K562 (cell line): Measurements from ENCODE around the gene ZNF701. TPM values are rescaled to one million over a fixed set of nuclear protein-coding genes. Genes with fewer than 3 reads are reported as not detected.

Experiments
- ATAC-seq: fragments of 200-7000 bp; cut with Tn5 transposase; 3 replicates; pipeline ENCODE4 v1.9.1; 2020; ENCODE audit warnings: moderate library complexity
- BruUV-seq: library from RNA; stranded (reverse); fragments of 400-500 nt; replicated peaks from 2 replicates; lab custom pipeline; 2021; lab: Mats Ljungman, UMichigan
- CTCF ChIA-PET: fragments of 300-600 bp; formaldehyde crosslinking; extraction: SDS; loops from one replicate; lab custom pipeline; 2021; ENCODE audit warnings: low intra/inter-chr PET ratio; lab: Yijun Ruan, JAX
- POLR2A ChIA-PET: fragments of 300-600, 350-650 bp; sonication (Branson Sonifier 250); formaldehyde crosslinking; extraction: SDS; loops from one replicate; lab custom pipeline; 2021; ENCODE audit warnings: antibody characterized with exemption, inconsistent platforms; lab: Yijun Ruan, JAX
- DNase-seq, 4 experiments: peaks; one replicate each; pipeline versions ENCODE4 v3.0.0 to v3.0.0-alpha.2; 2011 to 2018; ENCODE audit warnings: low spot score in 3 of 4, mixed read lengths in 3 of 4; ENCODE audit errors: extremely low read depth in 1 of 4
- FAIRE-seq: peaks from 2 replicates; lab custom pipeline; 2011; peaks lifted over from hg19 to GRCh38; lab: Jason Lieb, UNC
- H2AFZ ChIP-seq: 2 replicates; pipeline ENCODE4 v1.6.0; 2011; ENCODE audit warnings: low read depth, low read length, control low read depth, inconsistent platforms
- H3K27ac ChIP-seq: fragments of 200-600 bp; 3 replicates; pipeline ENCODE4 v1.8.0; 2011; ENCODE audit warnings: low read depth, mild to moderate bottlenecking, control low read depth, inconsistent platforms, low read length, moderate library complexity, mixed read lengths; ENCODE audit errors: extremely low read depth
- H3K27me3 ChIP-seq, 2 experiments: fragments of 300-600 bp in 1 of 2; 2 replicates in 1 of 2; 3 replicates in 1 of 2; pipeline versions ENCODE4 v1.6.0 to v1.8.0; 2011; ENCODE audit warnings: inconsistent platforms in 2 of 2, low read length in 2 of 2, mild to moderate bottlenecking in 1 of 2, mixed read lengths in 1 of 2, moderate library complexity in 1 of 2; ENCODE audit not compliant: control insufficient read depth in 2 of 2, insufficient read depth in 2 of 2
- H3K36me3 ChIP-seq: fragments of 300-600 bp; 3 replicates; pipeline ENCODE4 v1.8.0; 2011; ENCODE audit warnings: mild to moderate bottlenecking, low read length, inconsistent platforms; ENCODE audit not compliant: control insufficient read depth, insufficient read depth
- H3K4me1 ChIP-seq, 2 experiments: fragments of 200-600 bp in 1 of 2; replicated peaks in 1 of 2; 2 replicates in 1 of 2; 3 replicates in 1 of 2; pipeline versions ENCODE4 v1.5.1 to v1.8.0; 2011; ENCODE audit warnings: inconsistent platforms in 2 of 2, low read length in 2 of 2, mild to moderate bottlenecking in 1 of 2, mixed read lengths in 1 of 2, moderate library complexity in 1 of 2; ENCODE audit not compliant: control insufficient read depth in 2 of 2, insufficient read depth in 2 of 2
- H3K4me2 ChIP-seq: 2 replicates; pipeline ENCODE4 v1.6.1; 2011; ENCODE audit warnings: low read length, control low read depth, inconsistent platforms, mixed read lengths; ENCODE audit not compliant: insufficient read depth
- H3K4me3 ChIP-seq: fragments of 200-600 bp; sonication (generic), shearing (Covaris generic); 2 replicates; pipeline ENCODE4 v1.5.1; 2016; ENCODE audit warnings: control low read depth, inconsistent platforms
- H3K79me2 ChIP-seq: fragments of 200-600 bp; 3 replicates; pipeline ENCODE4 v1.8.0; 2011; ENCODE audit warnings: low read length, inconsistent platforms; ENCODE audit not compliant: control insufficient read depth, insufficient read depth
- H3K9ac ChIP-seq, 2 experiments: 2 replicates each; pipeline versions ENCODE4 v1.6.0 to v1.6.1; 2011; ENCODE audit warnings: low read depth in 2 of 2, low read length in 2 of 2, control low read depth in 1 of 2, inconsistent platforms in 1 of 2, mild to moderate bottlenecking in 1 of 2, mixed read lengths in 1 of 2; ENCODE audit not compliant: insufficient read depth in 1 of 2
- H3K9me1 ChIP-seq: one replicate; pipeline ENCODE4 v1.6.0; 2011; ENCODE audit warnings: inconsistent platforms, mild to moderate bottlenecking, low read length, moderate library complexity; ENCODE audit not compliant: control insufficient read depth, insufficient read depth
- H3K9me3 ChIP-seq: replicated peaks from 2 replicates; pipeline ENCODE4 v1.5.1; 2011; ENCODE audit warnings: low read depth, low read length, inconsistent platforms; ENCODE audit not compliant: control insufficient read depth, insufficient read depth
- H4K20me1 ChIP-seq: replicated peaks from 2 replicates; pipeline ENCODE4 v1.6.1; 2011; ENCODE audit warnings: low read length, inconsistent platforms, mixed read lengths; ENCODE audit not compliant: control insufficient read depth, insufficient read depth
- HDAC1 ChIP-seq, 2 experiments: fragments of 450-650 bp; IDR thresholded peaks; 2 replicates each; pipeline ENCODE4 v1.6.1; 2016 to 2017; ENCODE audit warnings: inconsistent platforms in 1 of 2, mild to moderate bottlenecking in 1 of 2, moderate library complexity in 1 of 2
- MYC ChIP-seq, 2 experiments: fragments of 250-450 bp in 1 of 2; sonication (Bioruptor Pico) in 1 of 2; IDR thresholded peaks; 2 replicates each; pipeline versions ENCODE4 v1.5.1 to v1.6.1; 2012 to 2021; ENCODE audit warnings: low read depth in 2 of 2, borderline replicate concordance in 1 of 2, improper control_type of control experiment in 1 of 2, low read length in 1 of 2, mild to moderate bottlenecking in 1 of 2, moderate library complexity in 1 of 2
- POLR2A ChIP-seq: fragments of 450-650 bp; conservative IDR thresholded peaks from 2 replicates; pipeline ENCODE4 v1.6.1; 2016
- POLR2G ChIP-seq: fragments of 200-400 bp; formaldehyde crosslinking; IDR thresholded peaks from 2 replicates; pipeline ENCODE4 v1.6.1; 2017; ENCODE audit warnings: low read depth, mild to moderate bottlenecking, antibody characterized with exemption, low read length, moderate library complexity
- RBFOX2 ChIP-seq: fragments of 200-400 bp; formaldehyde crosslinking; IDR thresholded peaks from 2 replicates; pipeline ENCODE4 v1.6.1; 2017; ENCODE audit warnings: low read depth, mild to moderate bottlenecking, low read length, moderate library complexity
- SMAD3 ChIP-seq: fragments of 450-650 bp; formaldehyde crosslinking; conservative IDR thresholded peaks from 2 replicates; pipeline ENCODE4 v1.4.0; 2020; ENCODE audit warnings: mild to moderate bottlenecking
- TEAD1 ChIP-seq, 2 experiments: fragments of 450-650 bp in 1 of 2; sonication (generic) in 1 of 2; formaldehyde crosslinking; IDR thresholded peaks; 2 replicates each; pipeline versions ENCODE4 v1.4.0 to v1.8.0; 2020 to 2022; ENCODE audit warnings: mild to moderate bottlenecking in 2 of 2, missing genetic modification reagents in 1 of 2
- ZNF518B ChIP-seq: fragments of 250-450 bp; sonication (Bioruptor Pico); IDR thresholded peaks from 2 replicates; pipeline ENCODE4 v1.5.0; 2021; ENCODE audit warnings: mild to moderate bottlenecking, moderate library complexity
- ZNF57 ChIP-seq: fragments of 450-650 bp; formaldehyde crosslinking; IDR thresholded peaks from 2 replicates; pipeline ENCODE4 v1.4.0; 2020; ENCODE audit warnings: mild to moderate bottlenecking, moderate library complexity
- WGBS: fragments of 100-300 bp; shearing (Covaris generic); methylation state at CpG from one replicate; pipeline ENCODE4 v1.1.6; 2016; ENCODE audit warnings: low coverage, mixed read lengths; ENCODE audit not compliant: insufficient coverage; ENCODE audit errors: missing lambda C conversion rate; 5-methylcytosine and 5-hydroxymethylcytosine counted together
- in situ Hi-C: fragments of 300-500 bp; cut with MboI; formaldehyde crosslinking; loops from 4 replicates; pipeline ENCODE4 v1.15.0; 2018; ENCODE audit warnings: inconsistent platforms, mixed read lengths
- intact Hi-C: fragments of 100-400 bp; cut with micrococcal nuclease; formaldehyde crosslinking; loops from 2 replicates; pipeline ENCODE4 v1.14.2; 2022
- polyA plus RNA-seq, 8 experiments: library from polyadenylated mRNA; depleted of rRNA in 4 of 8; stranded (reverse) in 5 of 8; unstranded in 3 of 8; fragments of >200 nt; fragmentation: Nextera tagmentation in 2 of 8; fragmentation: Illumina TruSeq in 1 of 8; extraction: Ambion mirVana in 2 of 8; extraction: Trizol in 1 of 8; gene quantifications; 2 replicates each; pipeline versions ENCODE4 v1.2.1 to v1.2.3, GENCODE V29; 2011 to 2014; ENCODE audit warnings: inconsistent platforms in 1 of 8, missing spikeins in 1 of 8
- total RNA-seq, 7 experiments: library from RNA; depleted of rRNA in 6 of 7; stranded (reverse); fragments of >200 nt in 6 of 7; fragmentation: Illumina TruSeq in 2 of 7; extraction: Trizol in 2 of 7; gene quantifications; 2 replicates each; pipeline versions ENCODE4 v1.2.1 to v1.2.3, GENCODE V29; 2011 to 2021; ENCODE audit warnings: low replicate concordance in 1 of 7
- TF ChIP-seq, protein P1 (sequence below): sonication (generic); formaldehyde crosslinking; IDR thresholded peaks from 2 replicates; pipeline ENCODE4 v1.8.0; 2022; ENCODE audit warnings: mild to moderate bottlenecking, missing genetic modification reagents

ZNF701 gene
- total and polyA plus RNA-seq, 9 of the 15 experiments (the other 6 are each of a cell fraction or from before 2014, with no cell fraction given), result 5.3 to 15.9 (median 10.1) TPM

- Histone ChIP-seq H4K20me1 (no peaks in the 10 kb centered on the region), H3K9ac (peak overlapping the region; percentile 85 to 97), H2AFZ (peak overlapping the region; percentile 52), H3K9me3 (peaks cover 1% of the 10 kb centered on the region; the same call in 1 of the 2 replicates), H3K4me1 (peaks cover 3 to 10% of the 10 kb centered on the region in 2 experiments; a peak in 2 of 5 replicates), H3K79me2 (peaks cover 35% of the 10 kb centered on the region), H3K36me3 (peaks cover 17% of the 10 kb centered on the region), H3K27me3 (no peaks in the 10 kb centered on the region), H3K9me1 (no peaks in the 10 kb centered on the region), H3K4me3 (peak overlapping the region; percentile 61), H3K4me2 (peak overlapping the region; percentile 84), H3K27ac (peak overlapping the region; percentile 84)
- 2% methylated on average over 25 of the region's 25 CpGs for WGBS
- BruUV-seq, result TSS peak; percentile 83
- DNase-seq, result peak; percentile 13 to 58 (median 38)
- intact Hi-C loops (loop anchor here (10.0 kb wide), 1 partner anchor 167 kb away; no protein-coding TSS in a partner anchor), in situ Hi-C loops (no loop called here)
- CTCF ChIA-PET, result no interaction called here
- TF ChIP-seq RBFOX2 (peak; percentile 72), MYC (IDR thresholded peaks at IDR 0.05; ENCODE audit: low read depth, low read length) (no peak; the same call in 1 of the 2 replicates), MYC (CRISPR knock-in tag; IDR thresholded peaks at IDR 0.05; ENCODE audit: borderline replicate concordance, low read depth) (peak; percentile 62; the same call in 1 of the 2 replicates), POLR2G (peak; percentile 58), SMAD3 (CRISPR knock-in tag) (no peak), POLR2A (0 out of 2 replicates have a peak, but pooled peaks have one; percentile 6), ZNF57 (CRISPR knock-in tag) (no peak), HDAC1 (IDR thresholded peaks at IDR 0.05) (peak in 1 of 2 experiments; percentile 5; a peak in 1 of 4 replicates), TEAD1 (CRISPR knock-in tag; IDR thresholded peaks at IDR 0.05) (0 out of 4 replicates have a peak, but pooled peaks of 1 of the 2 experiments have one; percentile 24), ZNF518B (CRISPR knock-in tag) (no peak)
- TF ChIP-seq, protein P1, sequence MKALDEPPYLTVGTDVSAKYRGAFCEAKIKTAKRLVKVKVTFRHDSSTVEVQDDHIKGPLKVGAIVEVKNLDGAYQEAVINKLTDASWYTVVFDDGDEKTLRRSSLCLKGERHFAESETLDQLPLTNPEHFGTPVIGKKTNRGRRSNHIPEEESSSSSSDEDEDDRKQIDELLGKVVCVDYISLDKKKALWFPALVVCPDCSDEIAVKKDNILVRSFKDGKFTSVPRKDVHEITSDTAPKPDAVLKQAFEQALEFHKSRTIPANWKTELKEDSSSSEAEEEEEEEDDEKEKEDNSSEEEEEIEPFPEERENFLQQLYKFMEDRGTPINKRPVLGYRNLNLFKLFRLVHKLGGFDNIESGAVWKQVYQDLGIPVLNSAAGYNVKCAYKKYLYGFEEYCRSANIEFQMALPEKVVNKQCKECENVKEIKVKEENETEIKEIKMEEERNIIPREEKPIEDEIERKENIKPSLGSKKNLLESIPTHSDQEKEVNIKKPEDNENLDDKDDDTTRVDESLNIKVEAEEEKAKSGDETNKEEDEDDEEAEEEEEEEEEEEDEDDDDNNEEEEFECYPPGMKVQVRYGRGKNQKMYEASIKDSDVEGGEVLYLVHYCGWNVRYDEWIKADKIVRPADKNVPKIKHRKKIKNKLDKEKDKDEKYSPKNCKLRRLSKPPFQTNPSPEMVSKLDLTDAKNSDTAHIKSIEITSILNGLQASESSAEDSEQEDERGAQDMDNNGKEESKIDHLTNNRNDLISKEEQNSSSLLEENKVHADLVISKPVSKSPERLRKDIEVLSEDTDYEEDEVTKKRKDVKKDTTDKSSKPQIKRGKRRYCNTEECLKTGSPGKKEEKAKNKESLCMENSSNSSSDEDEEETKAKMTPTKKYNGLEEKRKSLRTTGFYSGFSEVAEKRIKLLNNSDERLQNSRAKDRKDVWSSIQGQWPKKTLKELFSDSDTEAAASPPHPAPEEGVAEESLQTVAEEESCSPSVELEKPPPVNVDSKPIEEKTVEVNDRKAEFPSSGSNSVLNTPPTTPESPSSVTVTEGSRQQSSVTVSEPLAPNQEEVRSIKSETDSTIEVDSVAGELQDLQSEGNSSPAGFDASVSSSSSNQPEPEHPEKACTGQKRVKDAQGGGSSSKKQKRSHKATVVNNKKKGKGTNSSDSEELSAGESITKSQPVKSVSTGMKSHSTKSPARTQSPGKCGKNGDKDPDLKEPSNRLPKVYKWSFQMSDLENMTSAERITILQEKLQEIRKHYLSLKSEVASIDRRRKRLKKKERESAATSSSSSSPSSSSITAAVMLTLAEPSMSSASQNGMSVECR (CRISPR knock-in tag), result 0 out of 2 replicates have a peak, but pooled peaks have one; percentile 42
- POLR2A ChIA-PET, result no interaction called here
- no peak for FAIRE-seq
- peak; percentile 50 for ATAC-seq
Measured at GRCh38 chr19:52527956-52528351, 42.1 kb upstream of the ZNF701 start.
